GM18907 (cell line): ENCODE measurements around the gene TRPM6.

ENCODE experiments used
- ATAC-seq: cut with Tn5 transposase; IDR thresholded peaks from one replicate; pipeline ENCODE4 v1.9.1; 2021; ENCODE audit warnings: mild to moderate bottlenecking, moderate library complexity; ENCODE audit not compliant: unreplicated experiment

The TRPM6 gene

DNA sequence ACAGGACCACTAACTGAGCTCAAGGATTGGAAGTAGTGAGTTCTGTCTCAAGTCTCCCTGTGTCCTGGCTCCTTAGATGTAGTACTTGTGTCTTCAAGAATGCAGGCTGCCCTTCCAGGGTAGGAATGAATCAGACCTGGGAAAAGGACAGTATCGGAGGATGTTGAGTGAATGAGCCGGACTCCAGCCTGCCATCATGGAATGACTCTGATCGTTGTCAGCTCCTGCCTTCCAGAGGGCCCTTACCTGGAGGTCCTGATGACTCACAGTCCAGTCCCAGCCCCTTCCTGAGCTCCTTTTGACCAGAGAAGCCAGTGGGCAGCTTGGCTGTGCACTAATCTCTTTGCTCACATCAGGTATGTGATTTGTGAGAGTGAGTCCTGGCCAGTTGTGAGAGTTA, 161.1 kb downstream of the TRPM6 start:
- ATAC-seq = no peak

- ATAC-seq = no peak
Observed at GRCh38 chr9:74724317-74724716, 163.4 kb downstream of the TRPM6 start.

DNA sequence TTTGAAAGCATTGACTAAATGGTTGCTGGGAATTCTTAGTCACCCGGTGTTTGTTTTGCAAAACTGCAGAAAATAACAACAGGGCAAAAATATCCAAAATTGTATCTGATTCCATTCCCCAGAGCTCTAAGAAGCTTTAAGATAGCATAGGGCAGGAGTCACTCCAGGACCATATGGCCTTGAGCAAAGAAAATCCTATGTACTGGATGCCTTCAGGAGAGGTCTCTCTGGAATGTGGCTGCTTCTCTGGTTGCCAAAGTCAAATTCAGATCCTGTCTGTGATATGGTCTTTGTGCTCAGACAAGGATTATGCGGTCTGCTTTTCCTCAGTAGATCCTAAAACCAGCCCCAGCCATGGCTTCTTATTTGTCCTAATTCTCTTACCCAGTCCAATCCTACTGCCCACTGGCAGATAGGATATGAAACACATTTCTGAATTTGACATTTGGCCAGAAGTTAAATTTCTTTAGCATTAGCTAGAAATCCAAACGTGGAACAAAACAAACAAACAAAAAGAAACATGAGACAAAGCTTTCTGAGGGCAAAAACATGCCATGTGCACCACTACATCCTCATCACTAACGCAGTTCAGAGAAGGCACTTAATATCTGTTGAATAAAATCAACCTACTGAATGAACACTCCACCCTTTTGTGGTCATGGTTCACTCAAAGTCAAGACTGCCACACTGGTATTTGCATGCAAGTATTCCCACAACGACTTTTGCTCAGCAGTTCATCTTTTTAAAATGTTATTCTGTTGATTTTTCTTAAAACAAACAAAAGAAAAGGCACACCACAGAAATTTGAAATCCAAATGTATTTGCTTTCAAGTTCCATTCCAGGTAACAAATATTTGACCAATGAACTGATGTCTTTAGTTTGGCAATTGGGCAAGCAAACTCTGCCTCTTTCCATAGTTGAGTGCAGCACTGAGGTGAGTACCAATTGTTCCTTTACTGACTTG, 165.7 kb downstream of the TRPM6 start:
- ATAC-seq = no peak

DNA sequence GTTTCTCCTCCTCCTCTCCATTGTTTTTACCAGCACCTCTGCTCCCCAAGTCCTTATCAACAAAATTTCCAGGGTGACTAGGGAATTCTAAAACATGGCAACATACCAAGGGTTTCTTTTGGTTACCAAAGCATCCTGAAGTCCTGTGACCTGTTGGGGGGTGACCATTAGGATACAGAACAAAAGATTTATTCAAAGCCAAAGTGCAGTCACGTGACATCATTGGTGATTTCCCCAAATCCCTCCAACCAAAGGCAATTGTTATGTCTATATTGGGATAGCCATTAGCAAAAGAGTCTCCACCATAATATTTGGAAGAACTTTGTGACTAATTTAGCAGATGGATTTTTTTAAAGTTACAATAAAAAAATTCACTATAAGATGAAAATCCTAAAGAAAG, 168.4 kb downstream of the TRPM6 start:
- ATAC-seq = no peak

GRCh38 chr9:74718709-74719108, 169.0 kb downstream of the TRPM6 start:
- no peak for ATAC-seq

DNA sequence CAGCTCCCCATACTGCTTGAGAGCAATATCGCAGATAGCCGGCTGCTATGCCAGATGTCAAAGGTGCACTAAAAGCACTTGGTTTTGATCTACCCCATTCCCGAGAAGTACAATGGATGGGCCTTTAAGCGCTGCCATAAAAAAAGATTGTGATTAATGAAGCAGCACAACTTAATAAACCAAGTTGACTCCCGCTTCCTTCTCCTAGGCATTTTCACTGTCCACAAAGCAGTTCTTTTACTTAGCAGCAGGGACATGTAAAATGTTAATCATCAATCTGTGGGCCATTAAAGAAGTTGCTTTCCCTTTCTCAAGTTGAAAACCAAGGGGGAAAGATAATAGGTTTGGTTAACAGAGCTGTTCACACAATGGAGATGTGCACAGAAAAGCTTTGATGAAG, 176.4 kb downstream of the TRPM6 start:
- ATAC-seq = no peak

DNA sequence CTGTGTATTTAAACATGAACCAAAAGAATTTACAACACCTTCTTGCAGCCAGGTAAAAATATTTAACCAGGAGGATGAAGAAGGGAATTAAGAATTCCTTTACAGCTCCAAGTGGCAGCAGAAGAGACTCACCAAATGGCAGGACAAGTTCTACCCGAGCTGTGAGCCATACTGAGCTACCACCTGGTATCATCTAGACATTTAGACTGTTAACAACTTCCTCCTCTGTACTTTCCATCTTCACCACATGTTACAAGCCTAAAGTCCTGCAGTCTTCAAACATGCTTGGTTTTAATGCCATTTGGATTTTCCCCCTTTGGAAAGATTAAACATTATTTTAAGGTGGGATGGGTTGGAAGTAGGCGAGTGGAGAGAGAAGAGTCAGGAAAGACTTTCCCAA, 190.2 kb downstream of the TRPM6 start:
- no peak for ATAC-seq

DNA sequence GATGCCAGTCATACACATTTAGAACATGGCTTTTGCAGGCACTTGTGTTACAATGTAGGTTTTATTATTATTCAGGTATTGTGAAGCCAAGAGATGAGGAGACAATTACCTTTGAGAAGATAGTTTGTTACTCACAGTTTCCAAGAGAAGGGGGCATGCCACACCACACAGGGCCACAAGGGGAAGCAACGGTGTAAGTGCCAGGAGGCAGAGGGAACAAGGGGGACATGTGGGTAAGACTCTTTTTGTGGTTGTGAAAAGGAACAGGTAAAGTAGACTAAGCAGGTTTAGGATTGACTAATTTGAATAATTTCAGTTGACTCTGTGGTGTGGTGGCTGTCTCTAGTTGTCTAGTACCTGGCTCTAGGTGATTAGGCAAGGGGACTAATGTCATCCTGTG, 191.2 kb downstream of the TRPM6 start:
- ATAC-seq = no peak

GRCh38 chr9:74691058-74691457, 196.7 kb downstream of the TRPM6 start:
- ATAC-seq = no peak

GRCh38 chr9:74683322-74683721, 204.4 kb downstream of the TRPM6 start:
- ATAC-seq = no peak

GRCh38 chr9:74681906-74682305, 205.8 kb downstream of the TRPM6 start:
- ATAC-seq = no peak

- ATAC-seq = no peak
Observed at GRCh38 chr9:74674077-74674476, 213.6 kb downstream of the TRPM6 start.
